Measurements from ENCODE around the gene RAB41. TPM values are rescaled to one million over a fixed set of nuclear protein-coding genes. Genes with fewer than 3 reads are reported as not detected.
"Not testable (repeated sequence)": the region's sequence is repeated elsewhere in the genome, so short reads cannot be mapped to it uniquely, and the experiment has no call there.

RAB41 gene
- total RNA-seq, 2 experiments from 2014 or later = not detected

DNA sequence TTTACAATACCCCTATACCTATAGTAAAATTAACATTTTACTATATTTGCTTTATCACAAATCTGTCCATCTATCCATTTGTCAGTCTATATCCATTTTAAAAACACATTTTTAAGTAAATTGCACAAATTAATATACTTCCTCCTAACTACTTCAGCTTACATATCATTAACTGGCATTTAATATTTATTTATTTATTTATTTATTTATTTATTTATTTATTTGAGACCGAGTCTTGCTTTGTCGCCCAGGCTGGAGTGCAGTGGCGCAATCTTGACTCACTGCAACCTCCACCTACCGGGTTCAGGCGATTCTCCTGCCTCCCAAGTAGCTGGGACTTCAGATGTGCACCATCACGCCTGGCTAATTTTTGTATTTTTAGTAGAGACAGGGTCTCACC lies 41.7 kb downstream of the RAB41 start:
- H3K27me3 Mint-ChIP-seq; H3K4me1 Mint-ChIP-seq; H3K9me3 Mint-ChIP-seq; DNase-seq; POLR2A ChIA-PET; H3K27ac Mint-ChIP-seq; H3K4me3 Mint-ChIP-seq; ATAC-seq (ENCODE audit: low read depth): not testable (repeated sequence)
- H3K36me3 Mint-ChIP-seq = peaks cover 15% of the 10 kb centered on the region

DNA sequence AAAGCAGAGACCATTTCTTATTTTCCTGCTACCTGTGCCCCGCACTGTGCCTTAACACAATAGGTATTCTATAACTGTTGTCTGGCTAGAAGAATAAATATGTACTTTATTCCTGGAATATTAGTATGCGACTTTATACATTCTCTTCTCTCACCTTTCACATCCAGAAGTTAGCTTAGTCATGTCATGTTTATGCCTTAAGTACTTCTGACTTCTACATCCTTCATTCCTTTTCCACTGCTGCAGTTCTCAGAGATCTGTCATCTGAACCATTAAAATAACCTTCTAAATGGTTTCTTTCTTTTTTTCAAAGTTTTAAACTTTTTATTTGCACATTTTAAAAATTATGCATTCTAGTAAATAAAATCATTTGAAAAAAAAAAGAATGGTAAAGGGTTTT lies 42.4 kb downstream of the RAB41 start:
- H3K9me3 Mint-ChIP-seq = no peaks in the 10 kb centered on the region

DNA sequence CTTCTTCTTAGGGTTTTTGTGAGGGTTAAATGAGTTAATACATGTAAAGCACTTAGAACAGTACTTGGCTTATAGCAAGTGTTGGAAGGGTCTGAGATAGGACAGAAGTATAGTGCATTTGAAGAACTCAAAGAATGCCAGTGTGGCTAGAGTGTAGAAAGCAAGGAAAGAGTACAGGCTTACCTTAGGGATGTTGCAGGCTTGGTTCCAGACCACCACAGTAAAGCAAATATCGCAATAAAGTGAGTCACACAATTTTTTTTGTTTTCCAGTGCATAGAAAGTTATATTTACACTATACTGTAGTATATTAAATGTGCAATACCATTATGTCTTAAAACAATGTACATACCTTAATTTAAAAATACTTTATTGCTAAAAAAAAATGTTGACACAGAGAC lies 49.2 kb downstream of the RAB41 start:
- Mint-ChIP-seq H3K27ac (no peak overlapping the region), H3K27me3 (no peaks in the 10 kb centered on the region), H3K4me3 (no peak overlapping the region), H3K36me3 (peaks cover 24% of the 10 kb centered on the region), H3K9me3 (no peaks in the 10 kb centered on the region), H3K4me1 (peaks cover 7% of the 10 kb centered on the region)
- POLR2A ChIA-PET = no interaction called here
- no peak for ATAC-seq (ENCODE audit: low read depth)
- DNase-seq = no peak

More for the DNA sequence above, 42.4 kb downstream of the RAB41 start:
- Mint-ChIP-seq H3K4me1 (no peaks in the 10 kb centered on the region), H3K27ac (no peak overlapping the region), H3K4me3 (no peak overlapping the region), H3K27me3 (no peaks in the 10 kb centered on the region), H3K36me3 (peaks cover 14% of the 10 kb centered on the region)
- no peak for ATAC-seq (ENCODE audit: low read depth)
- POLR2A ChIA-PET = no interaction called here
- no peak for DNase-seq

DNA sequence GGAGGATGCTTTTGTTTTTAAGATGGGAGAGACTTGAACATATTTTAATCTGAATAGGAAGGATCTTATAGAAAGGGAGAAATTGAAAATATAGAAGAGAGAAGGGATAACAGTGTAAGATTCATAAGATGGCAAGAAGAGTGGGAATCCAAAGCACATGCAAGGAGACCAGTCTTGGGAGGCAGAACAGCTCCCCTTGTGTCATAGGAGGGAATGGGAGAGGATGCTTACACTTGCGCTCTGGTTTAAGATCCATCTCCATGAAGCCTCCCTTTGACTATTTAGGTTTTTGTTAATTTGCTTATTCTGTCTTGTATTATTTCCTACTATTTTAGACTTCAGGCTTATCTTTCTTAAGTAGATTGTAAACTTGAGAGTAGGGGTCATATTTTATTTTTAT lies 50.6 kb downstream of the RAB41 start:
- POLR2A ChIA-PET = no interaction called here
- Mint-ChIP-seq H3K9me3 (no peaks in the 10 kb centered on the region), H3K4me3 (no peak overlapping the region), H3K4me1 (peaks cover 14% of the 10 kb centered on the region), H3K36me3 (peaks cover 30% of the 10 kb centered on the region), H3K27me3 (no peaks in the 10 kb centered on the region), H3K27ac (no peak overlapping the region)
- ATAC-seq (ENCODE audit: low read depth) (no peak), DNase-seq (no peak)

Other genes starting within 250 kb of the RAB41 start
- gene AWAT2, start 232.2 kb upstream of the RAB41 start, total RNA-seq = not detected
- not detected for gene OTUD6A, start 219.7 kb upstream of the RAB41 start, total RNA-seq
- gene IGBP1, start 148.7 kb upstream of the RAB41 start, total RNA-seq = 10 to 100 TPM; 52.8 to 57.8 TPM
- gene DGAT2L6, start 104.7 kb upstream of the RAB41 start, total RNA-seq = not detected
- not detected for gene AWAT1, start 47.5 kb upstream of the RAB41 start, total RNA-seq
- gene P2RY4, start 22.0 kb upstream of the RAB41 start, total RNA-seq = under 1 TPM in 1 of 2 experiments, not detected in 1; 0.19 TPM
- gene ARR3, start 13.8 kb upstream of the RAB41 start, total RNA-seq = not detected
- 10 to 100 TPM; 27.0 to 31.2 TPM for gene PDZD11, start 7.8 kb downstream of the RAB41 start, total RNA-seq
- 10 to 100 TPM; 27.9 to 28.8 TPM for gene KIF4A, start 7.9 kb downstream of the RAB41 start, total RNA-seq
- gene GDPD2, start 141.1 kb downstream of the RAB41 start, total RNA-seq = not detected
- gene DLG3, start 162.7 kb downstream of the RAB41 start, total RNA-seq = 10 to 100 TPM; 25.4 to 29.0 TPM